Epithelial cell of proximal tubule (primary cell): ENCODE measurements around the gene SGPL1. TPM values are rescaled to one million over a fixed set of nuclear protein-coding genes. Genes with fewer than 3 reads are reported as not detected.
A peak's percentile ranks its signal among the peaks of the same experiment; 100 is the strongest.
"Not testable (repeated sequence)": the region's sequence is repeated elsewhere in the genome, so short reads cannot be mapped to it uniquely, and the experiment has no call there.

ENCODE experiments used
- DNase-seq: peaks from one replicate; pipeline ENCODE4 v3.0.0-alpha.2; 2011; ENCODE audit warnings: low read depth
- H3K4me3 ChIP-seq: 2 replicates; pipeline ENCODE4 v1.5.1; 2011; ENCODE audit warnings: low read depth, mild to moderate bottlenecking, low read length
- total RNA-seq: library from RNA; depleted of rRNA; stranded (reverse); fragments of >200 nt; gene quantifications from 2 replicates; pipeline ENCODE4 v1.2.3, GENCODE V29; 2015
- TF ChIP-seq, protein P1 (sequence below): conservative IDR thresholded peaks from 2 replicates; pipeline ENCODE4 v1.5.1; 2012; ENCODE audit warnings: low read depth, mild to moderate bottlenecking, low read length

SGPL1 gene, protein sequence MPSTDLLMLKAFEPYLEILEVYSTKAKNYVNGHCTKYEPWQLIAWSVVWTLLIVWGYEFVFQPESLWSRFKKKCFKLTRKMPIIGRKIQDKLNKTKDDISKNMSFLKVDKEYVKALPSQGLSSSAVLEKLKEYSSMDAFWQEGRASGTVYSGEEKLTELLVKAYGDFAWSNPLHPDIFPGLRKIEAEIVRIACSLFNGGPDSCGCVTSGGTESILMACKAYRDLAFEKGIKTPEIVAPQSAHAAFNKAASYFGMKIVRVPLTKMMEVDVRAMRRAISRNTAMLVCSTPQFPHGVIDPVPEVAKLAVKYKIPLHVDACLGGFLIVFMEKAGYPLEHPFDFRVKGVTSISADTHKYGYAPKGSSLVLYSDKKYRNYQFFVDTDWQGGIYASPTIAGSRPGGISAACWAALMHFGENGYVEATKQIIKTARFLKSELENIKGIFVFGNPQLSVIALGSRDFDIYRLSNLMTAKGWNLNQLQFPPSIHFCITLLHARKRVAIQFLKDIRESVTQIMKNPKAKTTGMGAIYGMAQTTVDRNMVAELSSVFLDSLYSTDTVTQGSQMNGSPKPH
- total RNA-seq = 32.8 and 35.7 TPM in 2 replicates

- peak within 1 kb of the TSS; percentile 76 for H3K4me3 ChIP-seq
- DNase-seq = no peak
- TF ChIP-seq, protein P1, sequence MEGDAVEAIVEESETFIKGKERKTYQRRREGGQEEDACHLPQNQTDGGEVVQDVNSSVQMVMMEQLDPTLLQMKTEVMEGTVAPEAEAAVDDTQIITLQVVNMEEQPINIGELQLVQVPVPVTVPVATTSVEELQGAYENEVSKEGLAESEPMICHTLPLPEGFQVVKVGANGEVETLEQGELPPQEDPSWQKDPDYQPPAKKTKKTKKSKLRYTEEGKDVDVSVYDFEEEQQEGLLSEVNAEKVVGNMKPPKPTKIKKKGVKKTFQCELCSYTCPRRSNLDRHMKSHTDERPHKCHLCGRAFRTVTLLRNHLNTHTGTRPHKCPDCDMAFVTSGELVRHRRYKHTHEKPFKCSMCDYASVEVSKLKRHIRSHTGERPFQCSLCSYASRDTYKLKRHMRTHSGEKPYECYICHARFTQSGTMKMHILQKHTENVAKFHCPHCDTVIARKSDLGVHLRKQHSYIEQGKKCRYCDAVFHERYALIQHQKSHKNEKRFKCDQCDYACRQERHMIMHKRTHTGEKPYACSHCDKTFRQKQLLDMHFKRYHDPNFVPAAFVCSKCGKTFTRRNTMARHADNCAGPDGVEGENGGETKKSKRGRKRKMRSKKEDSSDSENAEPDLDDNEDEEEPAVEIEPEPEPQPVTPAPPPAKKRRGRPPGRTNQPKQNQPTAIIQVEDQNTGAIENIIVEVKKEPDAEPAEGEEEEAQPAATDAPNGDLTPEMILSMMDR = peak; percentile 80
These were observed at the start of gene SGPL1 for GRCh38 chr10:70815504-70816219. Gene SGPL1 (plus strand): TSS chr10:70815948. CDS start chr10:70816854, 906 bp downstream.

GRCh38 chr10:70768026-70768685, 47.6 kb upstream of the SGPL1 start:
- not testable (repeated sequence) for H3K4me3 ChIP-seq

DNA sequence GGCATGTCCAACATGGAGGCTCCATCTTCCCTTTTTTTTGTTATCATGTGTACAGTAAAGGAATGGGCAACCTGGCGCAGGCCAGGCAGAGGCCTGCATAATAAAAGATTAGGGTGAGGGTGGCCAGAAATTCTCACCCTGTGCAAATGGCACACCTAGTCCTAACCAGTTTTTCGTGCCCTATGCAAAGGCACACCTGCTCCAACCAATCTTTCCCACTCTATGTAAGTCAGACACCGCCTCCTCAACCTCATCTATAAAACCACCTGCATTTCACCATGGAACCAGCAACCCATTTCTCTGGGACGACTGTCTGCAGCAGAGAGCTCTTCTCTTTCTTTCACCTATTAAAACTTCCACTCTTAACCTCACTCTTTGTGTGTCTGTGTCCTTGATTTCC, 46.6 kb upstream of the SGPL1 start:
- no peak for DNase-seq
- no peak overlapping the region for H3K4me3 ChIP-seq
- TF ChIP-seq, protein P1 = no peak

More at GRCh38 chr10:70768026-70768685, 47.6 kb upstream of the SGPL1 start:
- DNase-seq = not testable (repeated sequence)

GRCh38 chr10:70770001-70770400, 45.7 kb upstream of the SGPL1 start:
- TF ChIP-seq, protein P1 = no peak
- H3K4me3 ChIP-seq = no peak overlapping the region
- no peak for DNase-seq

DNA sequence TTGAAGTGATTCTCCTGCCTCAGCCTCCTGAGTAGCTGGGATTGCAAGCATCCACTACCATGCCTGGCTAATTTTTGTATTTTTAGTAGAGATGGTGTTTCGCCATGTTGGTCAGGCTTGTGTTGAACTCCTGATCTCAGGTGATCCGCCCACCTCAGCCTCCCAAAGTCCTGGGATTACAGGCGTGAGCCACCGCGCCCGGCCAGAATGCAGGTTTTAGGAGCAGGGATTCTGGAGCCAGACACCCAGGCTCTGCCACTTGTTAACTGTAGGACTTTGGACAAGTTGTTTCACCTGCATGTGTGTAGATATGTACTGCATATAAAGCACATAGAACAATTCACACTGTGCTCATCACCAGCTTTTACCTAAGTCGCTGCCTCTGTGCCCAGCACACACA, 45.2 kb upstream of the SGPL1 start:
- H3K4me3 ChIP-seq, DNase-seq: not testable (repeated sequence)

GRCh38 chr10:70771311-70772194, 44.2 kb upstream of the SGPL1 start:
- DNase-seq = no peak
- TF ChIP-seq, protein P1 = no peak
- no peak overlapping the region for H3K4me3 ChIP-seq

- no peak overlapping the region for H3K4me3 ChIP-seq
- TF ChIP-seq, protein P1 = no peak
- no peak for DNase-seq
These were observed 43.1 kb upstream of the SGPL1 start for GRCh38 chr10:70772627-70773026.
